Right renal cortex interstitium (tissue), 3 donors: ENCODE measurements around the gene BRME1. TPM values are rescaled to one million over a fixed set of nuclear protein-coding genes. Genes with fewer than 3 reads are reported as not detected.
A peak's percentile ranks its signal among the peaks of the same experiment; 100 is the strongest.

Experiments used
- DNase-seq, 3 donors: peaks; one replicate each; pipeline ENCODE4 v3.0.0-alpha.2; 2013; ENCODE audit warnings: low read depth in 3 of 3, low spot score in 2 of 3
- polyA plus RNA-seq, 3 donors: library from polyadenylated mRNA; unstranded; fragments of 120-200 nt; gene quantifications; one replicate each; pipeline ENCODE4 v1.2.1, GENCODE V29; 2013; ENCODE audit not compliant: insufficient read length in 3 of 3

The BRME1 gene
- polyA plus RNA-seq, 3 donors = 4.6 to 4.8 (median 4.7) TPM

DNA sequence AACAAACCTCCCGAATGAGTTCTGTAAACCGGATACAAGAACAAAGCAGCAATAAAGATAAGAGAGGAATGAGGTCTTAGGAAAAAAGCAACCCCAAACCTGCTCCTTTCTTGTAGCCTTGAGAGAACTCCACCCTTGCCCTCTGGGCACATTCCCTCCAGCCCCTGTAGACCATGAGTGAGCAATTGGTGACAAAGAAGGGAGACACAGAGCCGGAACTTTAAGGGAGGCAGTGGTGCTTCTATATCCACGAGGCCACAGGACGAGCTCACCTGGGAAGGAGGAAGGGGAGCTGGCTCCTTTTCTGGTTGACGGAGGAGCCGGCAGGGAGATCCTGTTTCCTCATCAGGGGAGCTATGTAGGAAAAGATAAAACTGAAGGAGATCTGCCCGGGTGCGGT is 13.0 kb downstream of the BRME1 start:
- DNase-seq = no peak

DNA sequence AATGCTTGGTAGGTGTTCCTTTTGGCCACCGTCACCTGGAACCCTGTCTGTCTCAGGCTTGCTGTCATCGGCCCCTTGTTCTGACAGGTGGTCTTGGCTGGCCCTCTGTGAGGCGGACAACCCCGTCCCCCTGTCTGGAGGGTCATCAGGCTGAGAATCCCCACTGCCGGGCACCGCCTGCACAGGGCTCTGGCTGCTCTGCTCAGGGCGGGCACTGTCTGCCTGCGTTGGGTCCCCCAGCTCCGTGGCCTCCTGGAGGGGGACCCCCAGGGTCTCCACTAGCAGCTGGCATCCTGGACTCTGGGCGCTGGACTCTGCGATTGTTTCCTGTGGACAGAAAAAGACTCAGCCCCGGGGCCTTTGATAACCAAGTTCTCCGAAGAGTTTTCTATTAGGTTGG is 15.8 kb downstream of the BRME1 start:
- no peak for DNase-seq

DNA sequence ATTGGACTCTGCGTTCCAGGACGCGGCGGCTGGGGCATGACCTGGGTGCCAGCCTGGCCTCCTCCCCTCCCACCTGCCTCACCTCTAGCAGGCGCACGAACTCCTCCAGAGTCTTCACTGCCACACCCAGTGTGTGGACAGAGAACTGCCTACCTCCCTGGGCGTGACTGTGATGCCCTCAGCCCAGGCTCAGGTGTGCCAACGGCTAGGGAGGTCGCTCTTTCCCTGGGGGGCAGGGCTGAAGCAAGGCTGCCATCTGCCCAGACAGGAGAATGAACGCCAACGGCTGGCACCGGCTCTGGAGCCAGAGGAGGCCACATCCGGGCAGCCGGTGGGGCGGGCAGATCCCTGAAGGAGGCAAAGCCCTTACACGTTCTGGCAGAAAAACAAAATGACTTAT is 17.6 kb downstream of the BRME1 start:
- no peak for DNase-seq

DNA sequence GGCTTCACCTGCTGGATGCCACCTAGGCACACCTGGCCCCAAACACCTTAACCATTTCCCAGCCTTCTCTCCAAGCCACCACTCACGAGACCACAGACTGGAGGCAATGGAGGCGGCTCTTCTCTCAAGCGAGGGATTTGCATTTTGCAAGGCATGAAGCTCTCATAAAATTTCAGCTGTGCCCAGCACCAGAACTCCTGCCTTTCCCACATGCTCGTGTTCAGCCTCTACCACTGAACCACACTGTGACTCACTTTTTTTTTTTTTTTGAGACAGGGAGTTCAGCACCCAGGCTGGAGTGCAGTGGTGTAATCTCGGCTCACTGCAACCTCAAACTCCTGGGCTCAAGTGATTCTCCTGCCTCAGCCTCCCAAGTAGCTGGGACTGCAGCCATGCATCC is 18.4 kb downstream of the BRME1 start:
- no peak for DNase-seq

DNA sequence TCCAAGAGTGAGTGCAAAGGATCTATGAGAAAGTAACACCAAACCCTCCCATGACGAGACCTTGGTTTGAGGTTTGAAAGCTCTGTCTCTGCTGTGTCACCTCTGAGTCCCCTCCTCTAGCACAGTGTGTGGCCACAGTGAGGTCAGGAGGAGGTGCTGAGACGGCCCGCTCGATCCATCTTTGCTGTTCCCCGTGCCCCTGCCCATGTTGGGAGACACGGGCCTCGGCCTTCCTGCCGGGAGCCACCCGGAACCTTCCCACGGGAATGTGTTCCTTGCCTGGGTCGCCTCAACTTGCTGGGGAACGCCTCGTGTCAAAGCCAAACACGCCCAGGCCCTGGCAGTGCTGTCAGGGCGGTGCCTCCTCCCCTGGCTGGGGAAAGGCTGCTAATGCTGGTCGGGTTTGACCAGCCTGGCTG is 18.9 kb downstream of the BRME1 start:
- no peak for DNase-seq

DNA sequence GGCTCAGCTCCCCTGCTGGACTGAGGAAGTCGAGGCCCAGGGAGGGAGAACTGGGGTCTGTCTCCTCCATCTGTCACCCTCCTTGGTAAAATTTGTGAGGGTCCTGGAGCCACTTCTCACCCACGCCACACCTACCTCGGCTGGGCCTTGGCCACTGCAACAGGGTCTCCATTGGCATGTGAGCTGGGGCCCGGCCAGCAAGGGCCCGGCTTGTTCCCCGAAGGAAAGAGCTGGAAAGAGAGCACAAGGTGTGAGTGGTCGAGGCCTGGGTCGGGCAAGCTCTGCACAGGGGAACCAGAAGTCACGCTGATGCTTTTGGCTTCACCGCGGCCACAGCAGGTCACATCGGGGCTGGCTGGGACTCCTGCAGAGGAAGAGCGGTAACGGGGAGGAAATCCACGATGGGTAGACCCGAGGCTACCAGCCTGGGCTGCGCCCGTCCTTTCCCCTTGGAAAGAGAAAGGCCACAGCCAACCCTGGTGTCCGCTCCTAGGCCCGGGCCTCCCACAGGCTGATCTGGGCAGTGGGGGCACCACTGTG is 20.0 kb downstream of the BRME1 start:
- no peak for DNase-seq

DNA sequence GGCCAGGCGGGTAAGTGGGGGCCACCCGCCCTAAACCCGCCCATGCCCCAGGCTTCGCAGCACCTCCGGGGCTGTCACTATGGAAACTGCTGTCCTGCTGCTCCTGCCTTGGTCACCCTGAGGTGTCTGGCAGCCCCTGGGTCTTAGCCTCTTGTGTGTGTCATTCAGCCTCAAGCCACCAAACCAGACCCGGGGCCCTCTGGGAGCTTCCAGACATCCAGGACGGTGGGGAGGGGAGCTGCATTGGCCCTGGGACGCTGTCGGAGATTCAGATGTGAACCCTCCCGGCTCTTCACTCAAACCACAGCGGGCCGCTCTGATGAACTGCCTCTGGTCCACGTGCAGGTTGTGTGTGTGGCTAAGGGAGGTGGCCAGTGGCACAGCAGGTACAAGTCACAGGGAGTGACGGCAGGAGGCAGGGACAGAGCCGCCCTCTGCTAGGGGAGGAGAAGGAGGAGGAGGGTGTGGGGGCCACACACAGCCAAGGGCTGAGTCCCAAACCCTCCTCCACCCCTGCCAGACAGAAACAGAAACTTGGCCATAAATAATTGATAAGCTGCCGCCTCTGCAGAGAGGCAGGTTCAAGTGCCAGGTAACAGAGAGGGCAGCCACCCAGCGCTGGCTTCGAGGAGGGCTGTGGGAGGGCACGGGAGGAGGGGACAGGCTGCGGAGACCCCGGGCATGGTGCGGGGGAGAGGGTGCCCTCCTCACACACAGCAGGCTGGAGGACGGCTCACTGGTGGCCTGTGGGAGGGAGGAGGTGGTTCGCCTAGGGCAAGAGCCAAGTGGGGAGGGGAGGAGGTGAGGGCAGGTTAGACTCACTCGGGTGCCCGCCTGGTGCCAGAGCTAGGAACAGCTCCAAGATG is 21.0 kb downstream of the BRME1 start:
- no peak for DNase-seq

DNA sequence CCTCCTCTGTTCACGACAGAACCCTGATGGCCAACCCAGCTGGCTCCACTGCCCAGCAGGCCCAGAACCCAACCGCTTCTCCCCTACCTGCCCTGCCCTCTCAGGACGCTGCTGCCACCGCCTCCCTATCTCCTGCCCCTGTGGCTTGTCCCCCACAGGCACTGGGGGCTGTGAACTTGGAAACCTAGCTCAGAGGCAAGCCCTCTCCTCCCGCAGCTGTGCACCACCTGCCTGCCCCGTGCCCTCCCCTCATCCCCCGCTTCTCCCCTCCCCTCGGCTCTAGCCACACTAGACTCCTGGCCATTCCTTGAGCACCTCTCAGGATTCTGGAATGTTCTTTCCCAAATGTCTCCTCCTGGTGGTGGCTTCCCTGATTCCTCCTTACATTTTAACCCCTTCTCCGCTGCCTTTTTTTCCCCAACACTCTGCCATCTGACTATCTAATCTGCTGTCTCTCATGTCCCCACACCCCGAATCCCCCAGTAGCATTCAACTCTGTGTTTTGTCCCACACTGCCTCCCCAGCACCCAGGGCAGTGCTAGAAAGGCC is 22.3 kb downstream of the BRME1 start:
- no peak for DNase-seq

DNA sequence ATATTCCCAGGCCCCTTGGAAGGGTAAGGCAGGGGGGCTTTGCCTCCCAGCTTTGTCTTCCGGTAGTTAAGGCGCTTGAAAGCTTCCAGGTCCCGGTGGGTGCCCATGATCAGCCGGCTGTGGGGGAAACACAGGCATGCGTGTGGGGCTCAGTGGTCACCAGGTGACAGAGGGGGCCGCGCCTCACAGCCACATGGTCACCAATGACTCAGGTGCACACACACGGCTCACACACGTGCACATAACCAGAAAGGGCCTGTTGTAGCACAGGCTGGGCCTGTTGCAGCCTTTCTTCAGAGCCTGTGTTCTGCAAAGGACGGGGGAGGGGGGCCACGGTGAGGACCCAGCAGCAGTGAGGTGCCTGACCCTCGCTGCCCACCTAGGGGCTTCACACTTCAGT is 23.1 kb downstream of the BRME1 start:
- DNase-seq = no peak

DNA sequence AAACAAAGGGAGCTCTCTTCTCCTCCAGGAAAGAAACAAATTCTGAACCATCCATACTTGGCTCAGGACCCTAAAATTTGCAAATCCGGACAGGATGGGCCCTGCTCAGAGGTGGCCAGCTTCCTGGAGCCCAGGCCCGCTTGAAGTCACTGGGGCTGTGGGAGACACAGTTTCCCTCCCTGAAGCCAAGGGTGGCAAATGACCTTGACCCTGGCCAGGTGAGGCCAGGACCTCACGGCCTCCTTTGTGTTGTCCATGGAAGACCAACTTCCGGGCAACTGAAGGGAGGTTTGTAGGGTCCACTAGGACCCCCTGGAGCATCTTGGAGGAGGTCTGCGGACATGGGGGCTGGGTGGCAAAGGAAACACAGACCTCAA is 23.5 kb downstream of the BRME1 start:
- no peak for DNase-seq

DNA sequence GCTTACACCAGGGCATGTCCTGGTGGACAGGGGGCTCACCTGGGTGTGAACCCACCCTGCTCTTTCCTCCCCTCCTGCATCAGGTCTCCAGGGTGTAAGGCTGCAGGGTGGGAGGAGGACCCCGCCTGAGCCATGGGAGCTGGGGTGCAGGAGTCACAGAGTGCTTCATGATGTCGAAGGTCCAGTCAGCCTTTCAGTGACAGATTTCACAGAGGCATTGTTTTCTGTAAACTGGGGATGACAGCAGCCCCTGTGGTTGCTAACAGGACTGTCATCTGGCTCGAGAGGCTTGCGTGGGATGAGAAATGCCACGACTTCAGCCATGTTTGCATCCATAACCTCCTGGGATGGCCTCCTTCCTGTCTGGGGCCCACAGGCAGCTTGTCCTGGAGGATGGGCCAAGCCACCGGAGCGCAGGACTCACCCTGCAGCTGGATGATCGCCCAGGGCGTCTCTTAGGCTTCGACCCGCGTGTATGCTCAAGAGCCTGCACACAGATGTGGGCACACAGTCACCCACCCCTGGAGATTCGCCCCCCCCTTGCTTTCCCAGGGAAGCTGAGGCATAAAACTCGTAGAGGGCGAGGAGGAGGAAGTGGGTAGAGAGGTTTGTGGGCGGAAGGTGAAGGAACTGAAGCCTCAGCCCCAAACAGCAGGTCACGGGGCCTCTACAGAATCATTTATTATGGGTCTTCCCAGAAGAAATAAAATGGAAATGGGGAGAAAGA is 24.1 kb downstream of the BRME1 start:
- DNase-seq = no peak

DNA sequence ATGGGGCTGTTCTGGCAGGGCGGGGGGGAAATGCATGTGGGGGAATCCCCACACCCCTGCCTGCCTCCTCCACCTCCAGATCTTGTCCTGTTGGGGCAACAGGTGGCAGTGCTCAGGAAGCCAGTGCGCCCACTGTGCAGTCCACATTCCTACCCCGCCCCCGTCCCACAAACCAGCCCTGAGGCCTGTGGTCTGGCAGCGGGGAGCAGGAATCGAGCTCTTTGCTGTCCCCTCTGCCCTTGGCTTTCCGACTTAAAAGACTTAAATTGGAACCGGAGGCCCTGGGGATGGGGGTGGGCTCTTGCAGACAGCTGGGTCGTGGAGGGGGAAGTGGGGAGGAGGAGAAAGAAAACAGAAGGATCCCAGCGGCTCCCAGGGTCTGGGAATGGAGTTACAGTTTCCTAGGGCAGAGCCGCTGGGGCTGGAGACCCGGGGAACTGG is 24.6 kb downstream of the BRME1 start:
- no peak for DNase-seq

DNA sequence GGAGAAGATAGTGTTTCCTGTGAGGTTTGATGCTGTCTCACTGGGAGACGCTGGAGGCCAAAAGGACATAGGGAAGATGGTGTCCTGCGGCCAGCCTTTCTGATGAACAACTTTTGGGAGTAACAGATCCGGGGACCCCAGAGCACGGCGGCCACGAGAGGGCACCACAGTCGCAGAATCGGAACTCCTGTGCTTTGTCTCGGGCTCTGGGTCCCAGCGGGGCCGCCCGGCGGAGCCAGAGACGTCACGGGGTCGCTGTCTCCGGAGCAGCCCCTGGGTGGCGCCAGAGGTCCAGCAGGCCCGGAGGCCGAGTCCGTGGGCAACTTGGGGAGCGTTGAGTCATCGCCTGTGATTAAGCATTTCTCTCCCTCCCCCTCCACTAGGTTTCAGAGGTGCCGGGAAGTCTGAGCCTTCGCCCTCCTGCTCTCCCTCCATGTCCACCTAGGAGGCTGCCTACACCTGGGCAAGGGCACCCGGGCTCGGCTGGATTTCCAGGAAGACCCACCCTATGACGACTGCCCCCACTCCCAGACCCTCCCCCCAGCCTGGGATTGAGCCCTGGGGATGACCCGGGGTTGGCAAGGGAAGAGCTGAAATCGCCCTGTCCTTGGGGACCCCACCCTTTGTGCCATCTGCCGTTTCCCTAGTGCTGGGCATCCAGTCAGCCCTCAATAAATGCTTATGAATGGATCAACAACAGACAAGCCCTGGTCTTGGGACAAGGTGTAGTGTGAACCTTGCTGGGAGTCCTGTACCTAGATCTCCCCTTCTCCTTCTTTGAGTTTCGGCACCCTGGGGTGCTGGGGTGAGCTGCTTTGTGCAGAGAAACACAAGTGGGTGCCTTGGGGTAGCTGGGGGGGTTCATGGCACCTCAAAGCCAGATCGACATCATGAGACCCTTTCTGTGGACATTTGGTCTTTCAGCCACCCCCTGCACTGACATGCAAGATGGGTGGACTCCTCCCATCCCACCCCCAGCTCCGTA is 25.6 kb downstream of the BRME1 start:
- DNase-seq = peak; percentile 83 to 85 (median 84)

DNA sequence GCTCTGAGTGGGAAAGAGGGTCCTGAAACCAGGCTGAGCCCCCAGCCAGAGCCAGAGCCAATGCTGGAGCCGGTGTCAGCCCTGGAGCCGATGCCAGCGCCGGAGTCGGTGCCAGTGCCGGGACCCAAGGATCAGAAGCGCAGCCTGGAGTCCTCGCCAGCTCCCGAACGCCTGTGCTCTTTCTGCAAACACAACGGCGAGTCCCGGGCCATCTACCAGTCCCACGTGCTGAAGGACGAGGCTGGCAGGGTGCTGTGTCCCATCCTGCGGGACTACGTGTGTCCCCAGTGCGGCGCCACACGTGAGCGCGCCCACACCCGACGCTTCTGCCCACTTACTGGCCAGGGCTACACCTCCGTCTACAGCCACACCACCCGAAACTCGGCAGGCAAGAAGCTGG is 28.6 kb downstream of the BRME1 start:
- no peak for DNase-seq

DNA sequence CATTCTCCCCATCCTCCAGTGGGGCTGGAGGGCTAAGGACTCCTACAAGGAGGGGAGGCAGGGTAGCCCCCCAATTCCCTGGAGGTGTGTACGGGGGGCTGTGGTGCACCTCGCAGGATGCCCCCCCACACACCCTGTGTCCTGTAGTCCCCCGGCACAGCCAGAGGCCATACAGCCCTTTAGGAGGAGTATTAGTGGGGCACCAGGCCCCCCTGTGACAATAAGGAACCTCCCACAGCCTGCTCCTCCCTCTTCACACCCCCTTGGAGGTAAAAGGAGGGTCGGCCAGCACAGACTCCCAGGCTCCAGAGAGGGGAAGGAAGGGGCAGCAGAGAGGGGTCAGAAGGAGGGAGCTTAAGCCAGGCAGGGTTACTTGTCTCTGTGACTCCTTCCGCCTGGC is 29.1 kb downstream of the BRME1 start, which contains the start of gene NANOS3:
NANOS3 (plus strand) TSS at position 301 of the 400 bp plus-strand sequence. CDS start 115 bp downstream, outside the sequence.
- no peak for DNase-seq

DNA sequence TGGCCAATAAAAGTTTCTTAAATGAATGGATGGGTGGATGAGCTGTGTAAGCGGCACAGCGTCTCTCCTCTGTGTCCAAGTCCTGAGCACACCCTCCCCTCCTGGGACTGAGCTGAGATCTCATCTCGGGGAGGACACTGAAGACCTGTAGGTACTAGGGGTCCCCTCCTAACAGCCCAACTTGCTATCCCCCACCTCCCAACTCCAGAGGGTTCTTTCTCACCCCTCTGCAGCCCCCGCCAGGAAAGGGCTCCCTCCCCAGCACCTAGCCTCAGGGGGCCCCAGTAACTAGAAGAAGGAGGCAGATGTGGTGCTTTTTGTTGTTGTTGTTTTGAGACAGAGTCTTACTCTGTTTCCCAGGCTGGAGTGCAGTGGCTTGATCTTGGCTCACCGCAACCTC is 30.1 kb downstream of the BRME1 start:
- no peak for DNase-seq

DNA sequence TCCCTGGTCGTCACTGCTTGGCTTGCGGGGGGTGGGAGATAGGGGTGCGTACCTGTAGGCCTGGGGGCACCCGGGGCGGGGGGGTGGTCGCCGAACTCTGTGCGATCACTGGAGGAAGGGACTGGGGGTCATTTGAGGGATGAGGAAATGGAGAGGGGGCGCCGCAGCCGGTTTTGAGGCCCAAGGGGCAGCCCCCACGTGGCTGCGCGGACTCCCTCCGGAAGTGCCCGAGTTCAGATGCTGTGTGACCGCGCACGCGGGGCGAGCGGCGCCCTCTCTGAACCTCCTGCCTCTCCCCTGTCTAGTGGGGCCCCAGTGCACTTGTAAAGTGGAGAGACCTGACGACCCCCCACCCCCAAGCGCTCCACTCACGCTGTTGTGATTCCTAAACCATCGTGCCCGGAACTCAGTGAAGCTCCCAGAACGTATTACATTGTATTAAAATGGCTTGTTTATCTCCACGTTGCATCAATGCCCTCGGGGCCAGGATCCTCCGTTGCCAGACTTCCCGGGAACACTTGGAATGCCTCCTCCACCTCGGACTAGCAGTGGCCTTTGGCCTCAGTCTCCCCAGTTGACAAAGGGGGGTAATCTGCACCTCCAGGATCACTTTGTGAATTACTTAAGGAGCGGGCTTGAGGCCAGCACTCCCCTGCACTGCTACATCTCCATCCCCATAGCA is 31.9 kb downstream of the BRME1 start:
- no peak for DNase-seq

DNA sequence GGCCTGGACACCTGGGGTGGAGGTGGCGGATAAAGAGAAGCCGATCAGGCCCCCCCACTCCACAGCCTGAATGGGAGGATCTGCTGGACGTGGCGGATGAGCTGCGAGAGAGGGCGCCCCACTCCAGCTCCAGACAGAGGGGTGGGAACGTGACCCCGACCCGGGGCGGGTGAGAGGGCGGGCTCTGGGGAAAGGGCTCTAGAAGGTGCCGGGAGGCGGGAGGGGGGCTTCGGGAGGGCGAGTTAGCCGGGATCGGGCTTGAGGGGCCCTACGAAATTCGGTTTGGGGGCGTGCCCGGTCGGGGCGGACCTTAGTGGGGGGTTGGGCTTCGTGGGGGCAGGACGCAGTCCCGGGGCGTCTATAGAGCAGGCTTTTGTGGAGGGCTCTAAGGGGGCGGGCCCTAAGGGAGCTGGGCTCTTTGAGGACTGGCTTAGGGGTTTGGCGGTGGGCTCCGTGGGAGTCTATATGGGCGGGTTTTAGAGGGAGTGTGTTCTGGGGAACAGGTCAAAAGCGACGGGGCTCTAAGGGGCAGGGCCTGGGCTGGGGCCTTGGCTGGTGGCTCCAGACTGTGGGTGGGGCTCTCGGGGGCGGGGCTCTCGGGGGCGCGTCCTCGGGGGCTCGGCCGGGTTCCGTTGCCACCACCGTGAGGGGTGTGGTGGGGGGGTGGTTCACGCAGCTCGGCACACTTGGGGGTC is 33.1 kb downstream of the BRME1 start:
- DNase-seq = no peak

DNA sequence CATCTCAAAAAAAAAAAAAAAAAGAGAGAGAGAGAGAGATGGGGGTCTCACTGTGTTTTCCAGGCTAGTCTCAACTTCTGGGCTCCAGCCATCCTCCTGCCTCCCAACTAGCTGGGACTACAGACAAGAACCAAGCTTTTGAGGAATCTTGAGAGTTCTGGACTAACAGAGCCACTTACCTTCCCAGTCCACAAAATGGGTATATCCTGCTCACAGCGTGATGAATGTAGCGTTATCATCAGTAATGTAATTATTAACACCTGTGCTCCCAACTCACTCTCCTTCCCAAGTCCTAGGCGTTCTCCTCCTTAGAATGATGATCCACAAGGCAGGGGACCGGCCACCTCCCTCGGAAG is 33.6 kb downstream of the BRME1 start:
- no peak for DNase-seq
